SH-SY5Y (cell line): Measurements from ENCODE around the gene CCIN.

Experiments
- GATA2 ChIP-seq: IDR thresholded peaks from 2 replicates; pipeline ENCODE4 v1.6.1; 2011; ENCODE audit warnings: mild to moderate bottlenecking, low read depth, low read length
- GATA3 ChIP-seq: IDR thresholded peaks from 2 replicates; pipeline ENCODE4 v1.6.1; 2011; ENCODE audit warnings: low read depth, mild to moderate bottlenecking, low read length, moderate library complexity

CCIN gene

GRCh38 chr9:36147441-36148175 lies 21.6 kb upstream of the CCIN start:
- no peak for TF ChIP-seq GATA3
- no peak for TF ChIP-seq GATA2

- no peak for TF ChIP-seq GATA2
- TF ChIP-seq GATA3, result no peak
Observed at GRCh38 chr9:36148311-36149051, 20.7 kb upstream of the CCIN start.

- TF ChIP-seq GATA3 (no peak), GATA2 (no peak)
Observed at GRCh38 chr9:36149197-36149596, 20.0 kb upstream of the CCIN start.

GRCh38 chr9:36150574-36151315 lies 18.4 kb upstream of the CCIN start:
- TF ChIP-seq GATA2 (no peak), GATA3 (no peak)

- TF ChIP-seq GATA3 (no peak), GATA2 (no peak)
Observed at GRCh38 chr9:36151316-36152210, 17.6 kb upstream of the CCIN start.

GRCh38 chr9:36152741-36153438 lies 16.3 kb upstream of the CCIN start:
- no peak for TF ChIP-seq GATA3
- TF ChIP-seq GATA2, result no peak

GRCh38 chr9:36153746-36154145 lies 15.4 kb upstream of the CCIN start:
- TF ChIP-seq GATA3 (no peak), GATA2 (no peak)

- TF ChIP-seq GATA3 (no peak), GATA2 (no peak)
Observed at GRCh38 chr9:36154331-36154952, 14.7 kb upstream of the CCIN start.

- TF ChIP-seq GATA3 (no peak), GATA2 (no peak)
Observed at GRCh38 chr9:36156116-36156515, 13.1 kb upstream of the CCIN start.

- TF ChIP-seq GATA2 (no peak), GATA3 (no peak)
Observed at GRCh38 chr9:36158122-36158521, 11.1 kb upstream of the CCIN start.

GRCh38 chr9:36158917-36159316 lies 10.3 kb upstream of the CCIN start:
- no peak for TF ChIP-seq GATA3
- TF ChIP-seq GATA2, result no peak

- TF ChIP-seq GATA3 (no peak), GATA2 (no peak)
Observed at GRCh38 chr9:36161187-36161586, 8.0 kb upstream of the CCIN start.
